Stomach (tissue), 4 donors: ENCODE measurements around the gene STK38L.

Experiments
- EP300 ChIP-seq: sonication (generic); formaldehyde crosslinking; IDR thresholded peaks from one replicate; pipeline ENCODE4 v1.6.1; 2017; ENCODE audit warnings: antibody characterized with exemption
- POLR2A ChIP-seq, 4 donors: fragments of 450-650 bp; IDR thresholded peaks; one replicate each; pipeline ENCODE4 v1.6.1; 2016; ENCODE audit warnings: antibody characterized with exemption in 4 of 4, control low read depth in 2 of 4, mild to moderate bottlenecking in 1 of 4, moderate library complexity in 1 of 4
- POLR2AphosphoS5 ChIP-seq, 3 donors: sonication (generic); formaldehyde crosslinking; IDR thresholded peaks; one replicate each; pipeline ENCODE4 v1.6.1; 2016; ENCODE audit warnings: antibody characterized with exemption in 3 of 3
- TF ChIP-seq, protein P1 (sequence below), 7 experiments: fragments of 450-650 bp in 4 of 7; fragments of 200-600 bp in 3 of 7; sonication (generic) in 3 of 7; IDR thresholded peaks; one replicate each; pipeline ENCODE4 v1.5.1; 2016 to 2019; ENCODE audit warnings: antibody characterized with exemption in 7 of 7, control low read depth in 2 of 7, mild to moderate bottlenecking in 1 of 7

DNA sequence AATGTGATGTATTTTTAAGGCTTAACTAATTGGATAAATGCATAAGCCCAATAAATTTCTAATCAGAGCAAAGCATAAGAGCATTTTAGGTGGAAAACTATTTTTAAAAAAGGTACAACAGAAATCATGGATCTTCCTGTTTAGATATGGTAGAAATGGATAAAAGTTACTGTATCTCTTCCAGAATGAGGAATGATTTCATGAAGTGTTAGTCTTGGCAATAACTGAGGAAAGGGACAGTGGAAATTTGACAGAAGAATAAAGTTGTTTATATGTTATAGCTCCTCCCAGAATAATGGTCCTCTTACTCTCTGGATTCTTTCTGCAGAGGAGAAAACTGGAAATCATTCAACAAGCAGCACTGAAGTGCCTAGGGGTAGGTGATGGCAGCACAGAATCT, 56.1 kb downstream of the STK38L start:
- TF ChIP-seq, protein P1, sequence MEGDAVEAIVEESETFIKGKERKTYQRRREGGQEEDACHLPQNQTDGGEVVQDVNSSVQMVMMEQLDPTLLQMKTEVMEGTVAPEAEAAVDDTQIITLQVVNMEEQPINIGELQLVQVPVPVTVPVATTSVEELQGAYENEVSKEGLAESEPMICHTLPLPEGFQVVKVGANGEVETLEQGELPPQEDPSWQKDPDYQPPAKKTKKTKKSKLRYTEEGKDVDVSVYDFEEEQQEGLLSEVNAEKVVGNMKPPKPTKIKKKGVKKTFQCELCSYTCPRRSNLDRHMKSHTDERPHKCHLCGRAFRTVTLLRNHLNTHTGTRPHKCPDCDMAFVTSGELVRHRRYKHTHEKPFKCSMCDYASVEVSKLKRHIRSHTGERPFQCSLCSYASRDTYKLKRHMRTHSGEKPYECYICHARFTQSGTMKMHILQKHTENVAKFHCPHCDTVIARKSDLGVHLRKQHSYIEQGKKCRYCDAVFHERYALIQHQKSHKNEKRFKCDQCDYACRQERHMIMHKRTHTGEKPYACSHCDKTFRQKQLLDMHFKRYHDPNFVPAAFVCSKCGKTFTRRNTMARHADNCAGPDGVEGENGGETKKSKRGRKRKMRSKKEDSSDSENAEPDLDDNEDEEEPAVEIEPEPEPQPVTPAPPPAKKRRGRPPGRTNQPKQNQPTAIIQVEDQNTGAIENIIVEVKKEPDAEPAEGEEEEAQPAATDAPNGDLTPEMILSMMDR (IDR thresholded peaks at IDR 0.05) = no peak
- TF ChIP-seq POLR2AphosphoS5 (IDR thresholded peaks at IDR 0.05) (no peak), POLR2A (IDR thresholded peaks at IDR 0.05) (no peak), EP300 (no peak)
